Measurements from ENCODE around the gene CEP250. TPM values are rescaled to one million over a fixed set of nuclear protein-coding genes. Genes with fewer than 3 reads are reported as not detected.
"Not testable (repeated sequence)": the region's sequence is repeated elsewhere in the genome, so short reads cannot be mapped to it uniquely, and the experiment has no call there.

CEP250 gene
- total and polyA plus RNA-seq, 2 of the 4 experiments (the other 2 are of a cell fraction) = 22.7 to 35.1 TPM

GRCh38 chr20:35456700-35457099 is 1.3 kb downstream of the CEP250 start:
- H3K27ac ChIP-seq (ENCODE audit: insufficient read depth, low read length); H3K9me3 ChIP-seq (ENCODE audit: control insufficient read depth, insufficient read depth, low read length); H2BK5ac ChIP-seq (ENCODE audit: low read depth, low read length, poor library complexity, severe bottlenecking); H2BK20ac ChIP-seq (ENCODE audit: low read depth, low read length); dilution Hi-C loops (cut with HindIII; ENCODE audit: low sequenced_read_pairs, unreplicated experiment); H4K91ac ChIP-seq (ENCODE audit: insufficient read depth, low read depth, low read length); intact Hi-C loops (cut with micrococcal nuclease); H4K20me1 ChIP-seq (ENCODE audit: insufficient read depth, low read length); DNase-seq; H4K5ac ChIP-seq (ENCODE audit: low read depth, low read length); H3K9me1 ChIP-seq (ENCODE audit: insufficient read depth, low read length); H3K4me2 ChIP-seq (ENCODE audit: low read depth, low read length); ATAC-seq (ENCODE audit: low read depth); H2BK15ac ChIP-seq (ENCODE audit: low read depth, low read length); H2AFZ ChIP-seq (replicated peaks; ENCODE audit: low read length, poor library complexity); H3K4me1 ChIP-seq (ENCODE audit: control insufficient read depth, insufficient read depth, low read length); H3K18ac ChIP-seq (ENCODE audit: low read depth, low read length); H3K27me3 ChIP-seq (ENCODE audit: control insufficient read depth, insufficient read depth, low read length); H4K8ac ChIP-seq (ENCODE audit: low read depth in 2 of 2, low read length in 2 of 2); H3K9ac ChIP-seq (ENCODE audit: low read depth, low read length); H2AK9ac ChIP-seq (replicated peaks; ENCODE audit: low read depth, low read length, poor library complexity); H2AK5ac ChIP-seq (ENCODE audit: low read depth, low read length); H3K4ac ChIP-seq (ENCODE audit: low read depth, low read length); H2BK120ac ChIP-seq (ENCODE audit: low read depth, low read length); in situ Hi-C loops (cut with MboI; ENCODE audit: low sequenced_read_pairs); H3K4me3 ChIP-seq (ENCODE audit: insufficient read depth, low read depth, low read length); H3K56ac ChIP-seq (ENCODE audit: extremely low read depth, insufficient read depth, low read length): not testable (repeated sequence)
- Histone ChIP-seq H3K79me1 (ENCODE audit: low read depth in 1 of 2, low read length in 2 of 2) (peaks cover 22 to 44% of the 10 kb centered on the region in 2 experiments), H3K36me3 (ENCODE audit: control insufficient read depth, insufficient read depth, low read length) (peaks cover 11% of the 10 kb centered on the region), H3K23ac (ENCODE audit: low read depth, low read length) (0 out of 2 replicates have a peak overlapping the region, but pooled peaks have one; percentile 28), H3K14ac (replicated peaks; ENCODE audit: low read depth, low read length) (0 out of 2 replicates have a peak overlapping the region, but pooled peaks have one; percentile 22)
- WGBS, 2 experiments (ENCODE audit: extremely low coverage in 2 of 2, insufficient read length in 1 of 2) = no CpG with 5 or more reads among the region's 7 CpGs
- POLR2A ChIA-PET (ENCODE audit: unreplicated experiment) = interaction anchor here (0.6 kb wide), 2 partner anchors 11 to 151 kb away, joined by 4 read pairs; no protein-coding TSS in a partner anchor
- TSS peak; percentile 39 for BruUV-seq (replicated peaks)
- CTCF ChIA-PET = interaction anchor here (0.6 kb wide), 2 partner anchors 8 to 15 kb away, joined by 3 read pairs; no protein-coding TSS in a partner anchor

GRCh38 chr20:35457539-35457938 is 2.1 kb downstream of the CEP250 start:
- H4K20me1 ChIP-seq (ENCODE audit: insufficient read depth, low read length); H4K5ac ChIP-seq (ENCODE audit: low read depth, low read length); H4K91ac ChIP-seq (ENCODE audit: insufficient read depth, low read depth, low read length); H2BK20ac ChIP-seq (ENCODE audit: low read depth, low read length); H3K9ac ChIP-seq (ENCODE audit: low read depth, low read length); H3K56ac ChIP-seq (ENCODE audit: extremely low read depth, insufficient read depth, low read length); DNase-seq; H3K14ac ChIP-seq (replicated peaks; ENCODE audit: low read depth, low read length); H3K4me1 ChIP-seq (ENCODE audit: control insufficient read depth, insufficient read depth, low read length); H2BK15ac ChIP-seq (ENCODE audit: low read depth, low read length); CTCF ChIA-PET; BruUV-seq (replicated peaks); H3K9me3 ChIP-seq (ENCODE audit: control insufficient read depth, insufficient read depth, low read length); H3K27ac ChIP-seq (ENCODE audit: insufficient read depth, low read length); H3K23ac ChIP-seq (ENCODE audit: low read depth, low read length); H3K4ac ChIP-seq (ENCODE audit: low read depth, low read length); H3K4me3 ChIP-seq (ENCODE audit: insufficient read depth, low read depth, low read length); in situ Hi-C loops (cut with MboI; ENCODE audit: low sequenced_read_pairs); H2AK5ac ChIP-seq (ENCODE audit: low read depth, low read length); intact Hi-C loops (cut with micrococcal nuclease); H2AK9ac ChIP-seq (replicated peaks; ENCODE audit: low read depth, low read length, poor library complexity); H3K4me2 ChIP-seq (ENCODE audit: low read depth, low read length); H3K27me3 ChIP-seq (ENCODE audit: control insufficient read depth, insufficient read depth, low read length); H4K8ac ChIP-seq (ENCODE audit: low read depth in 2 of 2, low read length in 2 of 2); ATAC-seq (ENCODE audit: low read depth); H2AFZ ChIP-seq (replicated peaks; ENCODE audit: low read length, poor library complexity); H2BK120ac ChIP-seq (ENCODE audit: low read depth, low read length); H3K9me1 ChIP-seq (ENCODE audit: insufficient read depth, low read length); dilution Hi-C loops (cut with HindIII; ENCODE audit: low sequenced_read_pairs, unreplicated experiment); H2BK5ac ChIP-seq (ENCODE audit: low read depth, low read length, poor library complexity, severe bottlenecking); H3K18ac ChIP-seq (ENCODE audit: low read depth, low read length): not testable (repeated sequence)
- WGBS, 2 experiments (ENCODE audit: extremely low coverage in 2 of 2, insufficient read length in 1 of 2) = no CpG with 5 or more reads among the region's 2 CpGs
- Histone ChIP-seq H3K36me3 (ENCODE audit: control insufficient read depth, insufficient read depth, low read length) (peaks cover 17% of the 10 kb centered on the region), H3K79me1 (ENCODE audit: low read depth in 1 of 2, low read length in 2 of 2) (peaks cover 22 to 44% of the 10 kb centered on the region in 2 experiments)
- POLR2A ChIA-PET (ENCODE audit: unreplicated experiment) = interaction anchor here (0.6 kb wide), 1 partner anchor 152 kb away, joined by 4 read pairs; no protein-coding TSS in a partner anchor
